Suppressor macrophage (primary cell): Measurements from ENCODE around the gene FAM217B.
"Not testable (repeated sequence)": the region's sequence is repeated elsewhere in the genome, so short reads cannot be mapped to it uniquely, and the experiment has no call there.

ENCODE experiments used
- DNase-seq, 4 experiments: peaks; one replicate each; pipeline ENCODE4 v3.0.0-alpha.2; 2020 to 2022

Gene FAM217B

GRCh38 chr20:59938696-59939051, 1.5 kb upstream of the FAM217B start:
- DNase-seq = no peak

- DNase-seq = no peak
Observed at GRCh38 chr20:59939052-59939878, 924 bp upstream of the FAM217B start.

- DNase-seq = peak; percentile 31 to 71 (median 48)
Observed at GRCh38 chr20:59939879-59940128, 385 bp upstream of the FAM217B start.

- no peak for DNase-seq
Observed at GRCh38 chr20:59940956-59941294, 736 bp downstream of the FAM217B start.

GRCh38 chr20:59942245-59942644, 2.1 kb downstream of the FAM217B start:
- peak in 1 of 4 experiments; percentile 31 for DNase-seq

- DNase-seq = no peak
Observed at GRCh38 chr20:59944726-59945125, 4.5 kb downstream of the FAM217B start.

GRCh38 chr20:59945175-59945574, 5.0 kb downstream of the FAM217B start:
- no peak for DNase-seq

- DNase-seq = no peak
Observed at GRCh38 chr20:59945731-59946130, 5.5 kb downstream of the FAM217B start.

GRCh38 chr20:59947376-59947775, 7.2 kb downstream of the FAM217B start:
- DNase-seq = peak in 2 of 4 experiments; percentile 44 to 47

- peak in 1 of 4 experiments; percentile 31 for DNase-seq
Observed at GRCh38 chr20:59948212-59948611, 8.0 kb downstream of the FAM217B start.

GRCh38 chr20:59948828-59949720, 8.9 kb downstream of the FAM217B start:
- peak; percentile 55 to 77 (median 61) for DNase-seq

GRCh38 chr20:59949911-59950310, 9.7 kb downstream of the FAM217B start:
- no peak for DNase-seq

- no peak for DNase-seq
Observed at GRCh38 chr20:59954718-59955117, 14.5 kb downstream of the FAM217B start.

GRCh38 chr20:59955131-59955796, 15.1 kb downstream of the FAM217B start:
- peak; percentile 15 to 56 (median 30) for DNase-seq

GRCh38 chr20:59957568-59957967, 17.4 kb downstream of the FAM217B start:
- DNase-seq = not testable (repeated sequence)

- no peak for DNase-seq
Observed at GRCh38 chr20:59958123-59958522, 17.9 kb downstream of the FAM217B start, which contains the start of gene CDH26. TSS of gene CDH26 (plus strand) at chr20:59958423. CDS start at chr20:59958727, 304 bp downstream.

- no peak for DNase-seq
Observed at GRCh38 chr20:59958626-59959025, 18.4 kb downstream of the FAM217B start.

GRCh38 chr20:59961423-59961822, 21.2 kb downstream of the FAM217B start:
- DNase-seq = no peak

- DNase-seq = no peak
Observed at GRCh38 chr20:59962155-59962554, 22.0 kb downstream of the FAM217B start.

- no peak for DNase-seq
Observed at GRCh38 chr20:59966428-59966827, 26.2 kb downstream of the FAM217B start.

GRCh38 chr20:59971428-59971827, 31.2 kb downstream of the FAM217B start:
- no peak for DNase-seq

GRCh38 chr20:59972037-59972801, 32.0 kb downstream of the FAM217B start:
- DNase-seq = peak; percentile 42 to 55 (median 50)
